ENCODE results near the gene NCDN.

Gene NCDN

DNA sequence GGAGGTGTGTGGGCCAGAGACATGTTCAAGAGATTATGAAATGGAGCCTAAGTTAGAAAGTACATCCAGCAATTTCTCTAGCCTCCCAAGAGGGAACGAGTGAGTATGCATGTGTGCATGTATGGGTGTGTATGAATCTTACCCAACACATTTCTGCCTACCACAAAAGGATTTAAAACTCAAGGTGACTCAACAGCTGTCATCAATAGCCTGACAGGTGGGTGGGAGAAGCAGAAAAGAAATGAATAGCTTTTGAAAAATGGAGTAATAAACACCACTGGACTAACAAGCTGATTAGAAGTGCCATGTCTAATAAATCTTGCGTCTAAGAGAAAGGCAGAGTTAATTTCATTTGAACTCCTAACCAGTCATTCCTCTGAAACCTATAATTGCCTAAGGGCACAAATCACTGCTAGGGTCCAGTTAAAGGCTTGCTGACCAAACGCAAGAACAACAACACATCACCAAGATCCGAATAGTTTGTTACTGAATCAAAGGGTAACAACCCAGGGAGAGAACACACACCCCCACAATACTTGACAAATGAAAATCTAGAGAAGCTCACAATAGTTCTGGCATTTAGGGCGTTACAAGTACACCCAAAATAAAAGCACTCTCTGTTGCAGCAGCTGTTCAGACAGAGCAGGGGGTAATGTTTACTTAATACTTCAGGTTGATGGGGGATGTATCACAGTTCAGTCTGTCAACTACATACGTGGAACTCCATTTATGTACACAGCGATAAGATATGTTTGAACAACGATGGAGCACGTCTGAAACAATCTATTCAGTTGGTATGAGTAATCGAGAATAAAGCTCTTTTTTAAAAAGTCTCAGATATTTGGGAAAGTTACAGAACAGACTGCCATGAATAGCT, 1.8 kb upstream of the NCDN start:
- DNase-seq = no peak

GRCh38 chr1:35556484-35557117, 998 bp upstream of the NCDN start:
- no peak for DNase-seq

DNA sequence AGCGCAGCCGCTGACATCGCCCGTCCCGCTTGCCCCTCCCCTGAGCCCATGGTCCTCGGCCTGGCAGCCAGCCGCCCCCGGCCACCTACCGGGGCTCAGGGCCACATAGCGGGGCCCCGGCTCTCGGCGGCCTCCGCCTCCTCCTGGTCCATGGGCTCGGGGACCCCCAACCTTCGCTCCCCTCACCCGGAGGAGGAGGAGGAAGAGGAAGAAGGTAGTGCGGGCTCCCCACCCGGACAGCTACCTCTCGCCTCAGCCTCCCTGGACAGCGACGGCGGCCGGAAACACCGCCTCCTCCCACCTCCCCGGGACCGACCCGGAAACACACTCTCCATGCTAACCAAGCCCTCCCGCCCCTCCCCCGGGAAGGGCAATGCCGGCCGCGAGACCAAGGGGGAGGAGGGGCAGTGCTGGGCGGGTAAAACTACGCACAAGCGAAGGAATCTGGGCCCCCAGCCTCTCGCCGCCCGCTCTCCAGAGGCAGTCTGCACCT, 435 bp upstream of the NCDN start, which contains the start of gene KIAA0319L:
TSS of gene KIAA0319L (minus strand) at position 286 of the 493 bp plus-strand sequence. CDS start 2,912 bp downstream, outside the sequence.
- no peak for DNase-seq

DNA sequence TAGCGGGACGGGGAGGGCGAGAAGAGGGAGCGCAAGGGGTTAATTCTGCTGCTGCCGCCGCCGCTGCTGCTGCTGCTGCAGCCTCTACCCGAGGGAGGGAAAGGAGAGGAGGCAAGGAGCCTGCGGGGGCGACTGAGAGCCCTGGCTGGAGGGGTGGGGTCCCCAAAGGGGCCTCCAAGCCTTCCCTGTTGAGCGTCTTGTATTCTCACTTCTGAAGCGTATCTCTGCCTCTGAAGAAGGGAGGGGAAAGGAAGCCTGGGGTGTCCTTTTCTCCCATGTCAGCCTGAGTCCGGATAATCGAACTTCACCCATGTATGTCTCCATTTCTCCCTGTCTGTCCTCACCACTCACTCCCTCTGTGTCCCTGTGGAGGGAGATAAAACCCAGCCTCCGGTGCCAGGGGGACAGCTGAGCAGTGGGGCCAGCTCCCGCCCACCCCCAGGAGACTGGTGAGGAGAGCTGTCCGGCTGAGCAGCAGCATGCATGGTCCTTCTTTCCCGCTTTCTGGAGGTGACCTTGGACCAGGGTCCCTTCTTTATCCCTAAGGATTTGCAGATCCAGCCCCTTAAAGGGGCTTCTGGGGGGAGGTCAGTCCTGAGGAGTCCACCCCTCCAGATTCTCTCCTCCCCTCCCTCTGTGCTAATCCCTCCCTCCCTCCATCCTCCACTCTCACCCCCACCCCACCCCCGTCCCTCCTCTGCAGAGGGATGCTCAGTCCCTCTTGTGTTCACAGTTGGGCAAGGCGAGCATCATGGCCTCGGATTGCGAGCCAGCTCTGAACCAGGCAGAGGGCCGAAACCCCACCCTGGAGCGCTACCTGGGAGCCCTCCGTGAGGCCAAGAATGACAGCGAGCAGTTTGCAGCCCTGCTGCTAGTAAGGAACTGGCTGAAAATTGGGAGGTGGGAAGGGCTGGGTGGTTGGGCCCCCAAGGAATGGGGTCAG, 1.0 kb downstream of the NCDN start:
- DNase-seq = no peak

- DNase-seq = no peak
These were observed 1.8 kb downstream of the NCDN start for GRCh38 chr1:35559317-35559944.

DNA sequence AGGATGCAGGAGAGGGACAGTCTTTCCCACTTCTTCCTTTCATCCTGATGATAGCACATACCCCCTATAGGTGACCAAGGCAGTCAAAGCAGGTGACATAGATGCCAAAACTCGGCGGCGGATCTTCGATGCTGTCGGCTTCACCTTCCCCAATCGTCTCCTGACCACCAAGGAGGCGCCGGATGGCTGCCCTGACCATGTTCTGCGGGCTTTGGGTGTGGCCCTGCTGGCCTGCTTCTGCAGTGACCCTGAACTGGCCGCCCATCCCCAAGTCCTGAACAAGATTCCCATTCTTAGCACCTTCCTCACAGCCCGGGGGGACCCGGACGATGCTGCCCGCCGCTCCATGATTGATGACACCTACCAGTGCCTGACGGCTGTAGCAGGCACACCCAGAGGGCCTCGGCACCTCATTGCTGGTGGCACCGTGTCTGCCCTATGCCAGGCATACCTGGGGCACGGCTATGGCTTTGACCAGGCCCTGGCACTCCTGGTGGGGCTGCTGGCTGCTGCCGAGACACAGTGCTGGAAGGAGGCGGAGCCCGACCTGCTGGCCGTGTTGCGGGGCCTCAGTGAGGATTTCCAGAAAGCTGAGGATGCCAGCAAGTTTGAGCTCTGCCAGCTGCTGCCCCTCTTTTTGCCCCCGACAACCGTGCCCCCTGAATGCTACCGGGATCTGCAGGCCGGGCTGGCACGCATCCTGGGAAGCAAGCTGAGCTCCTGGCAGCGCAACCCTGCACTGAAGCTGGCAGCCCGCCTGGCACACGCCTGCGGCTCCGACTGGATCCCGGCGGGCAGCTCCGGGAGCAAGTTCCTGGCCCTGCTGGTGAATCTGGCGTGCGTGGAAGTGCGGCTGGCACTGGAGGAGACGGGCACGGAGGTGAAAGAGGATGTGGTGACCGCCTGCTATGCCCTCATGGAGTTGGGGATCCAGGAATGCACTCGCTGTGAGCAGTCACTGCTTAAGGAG, 2.9 kb downstream of the NCDN start:
- DNase-seq = peak; percentile 56

GRCh38 chr1:35561297-35561971, 3.8 kb downstream of the NCDN start:
- DNase-seq = no peak

DNA sequence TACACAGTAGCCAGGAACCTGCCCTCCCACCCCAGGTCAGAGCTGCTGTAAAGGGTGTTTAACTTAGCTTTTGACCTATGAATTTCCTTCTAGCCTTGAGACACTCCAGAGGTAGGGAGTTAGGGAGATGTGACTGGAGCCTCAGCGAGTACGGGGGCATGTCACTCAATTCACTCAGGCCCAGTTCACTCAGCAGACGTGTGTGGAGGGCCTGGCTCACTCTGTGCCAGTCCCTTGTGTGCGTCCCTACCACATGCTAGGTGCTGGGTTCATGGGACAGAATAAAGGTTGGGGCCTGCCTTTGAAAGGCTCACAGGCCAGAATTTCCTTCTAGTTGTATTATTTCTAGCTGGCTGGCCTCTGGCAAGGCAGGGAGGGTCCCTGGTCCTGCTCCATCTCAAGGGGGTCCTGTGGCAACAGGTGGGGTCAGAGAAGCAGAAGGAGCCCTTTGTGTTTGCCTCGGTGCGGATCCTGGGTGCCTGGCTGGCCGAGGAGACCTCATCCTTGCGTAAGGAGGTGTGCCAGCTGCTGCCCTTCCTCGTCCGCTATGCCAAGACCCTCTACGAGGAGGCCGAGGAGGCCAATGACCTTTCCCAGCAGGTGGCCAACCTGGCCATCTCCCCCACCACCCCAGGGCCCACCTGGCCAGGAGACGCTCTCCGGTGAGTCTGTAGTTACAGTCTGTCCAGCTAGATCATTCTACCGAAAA, 4.5 kb downstream of the NCDN start:
- no peak for DNase-seq

GRCh38 chr1:35563166-35563565, 5.6 kb downstream of the NCDN start:
- DNase-seq = no peak

GRCh38 chr1:35564037-35564883, 6.7 kb downstream of the NCDN start:
- peak; percentile 15 for DNase-seq

DNA sequence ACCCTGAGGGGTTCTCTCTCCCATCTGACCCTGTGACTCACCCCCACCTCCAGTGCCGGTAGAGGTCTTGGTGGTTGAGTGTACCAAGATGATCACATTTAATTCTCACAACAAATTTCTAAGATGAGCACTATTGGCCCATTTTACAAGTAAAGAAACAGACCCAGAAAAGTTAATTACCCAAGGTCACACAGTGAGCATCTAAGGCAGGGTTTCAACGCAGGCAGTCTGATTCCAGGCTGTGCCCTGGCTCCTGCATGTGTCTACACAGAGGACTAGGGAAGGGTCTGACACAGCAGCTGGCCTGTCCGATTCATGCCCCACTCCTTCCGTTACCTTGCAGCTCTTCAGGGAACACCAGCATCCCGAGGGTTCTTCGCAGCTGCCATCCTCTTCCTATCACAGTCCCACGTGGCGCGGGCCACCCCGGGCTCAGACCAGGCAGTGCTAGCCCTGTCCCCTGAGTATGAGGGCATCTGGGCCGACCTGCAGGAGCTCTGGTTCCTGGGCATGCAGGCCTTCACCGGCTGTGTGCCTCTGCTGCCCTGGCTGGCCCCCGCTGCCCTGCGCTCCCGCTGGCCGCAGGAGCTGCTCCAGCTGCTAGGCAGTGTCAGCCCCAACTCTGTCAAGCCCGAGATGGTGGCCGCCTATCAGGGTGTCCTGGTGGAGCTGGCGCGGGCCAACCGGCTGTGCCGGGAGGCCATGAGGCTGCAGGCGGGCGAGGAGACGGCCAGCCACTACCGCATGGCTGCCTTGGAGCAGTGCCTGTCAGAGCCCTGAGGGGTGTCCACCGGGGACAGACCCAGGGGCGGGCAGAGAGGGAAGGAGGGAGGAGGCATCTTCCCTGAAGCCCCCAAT, 7.5 kb downstream of the NCDN start:
- DNase-seq = no peak

- no peak for DNase-seq
These were observed 8.1 kb downstream of the NCDN start for GRCh38 chr1:35565742-35566133.

DNA sequence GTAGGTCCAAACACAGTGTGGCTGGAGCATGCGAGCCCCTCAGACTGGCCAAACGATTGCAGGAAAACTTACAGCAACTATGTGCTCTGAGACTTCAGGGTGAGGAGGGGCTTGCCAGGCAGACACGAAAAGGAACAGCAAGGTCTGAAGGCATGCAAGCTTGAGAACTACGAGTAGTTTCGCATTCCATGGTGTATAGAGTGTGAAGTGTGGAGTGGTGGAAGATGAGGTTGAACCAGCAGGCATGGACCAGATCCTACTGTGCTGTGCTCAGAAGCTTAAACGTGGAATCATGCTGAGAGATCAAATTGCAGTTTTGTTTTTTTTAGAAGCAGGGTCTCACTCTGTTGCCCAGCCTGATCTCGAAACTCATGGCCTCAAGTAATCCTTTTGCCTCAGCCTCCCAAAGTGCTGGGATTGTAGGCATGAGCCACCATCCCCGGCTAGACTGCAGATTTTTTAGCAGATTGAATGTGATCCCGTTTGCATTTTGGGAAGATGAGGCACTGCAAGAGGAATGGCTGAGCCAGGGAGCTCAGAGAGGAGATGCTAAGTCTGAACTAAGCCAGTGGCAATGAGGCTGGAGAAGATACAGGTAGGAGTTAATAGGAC, 10.5 kb downstream of the NCDN start:
- DNase-seq = no peak

DNA sequence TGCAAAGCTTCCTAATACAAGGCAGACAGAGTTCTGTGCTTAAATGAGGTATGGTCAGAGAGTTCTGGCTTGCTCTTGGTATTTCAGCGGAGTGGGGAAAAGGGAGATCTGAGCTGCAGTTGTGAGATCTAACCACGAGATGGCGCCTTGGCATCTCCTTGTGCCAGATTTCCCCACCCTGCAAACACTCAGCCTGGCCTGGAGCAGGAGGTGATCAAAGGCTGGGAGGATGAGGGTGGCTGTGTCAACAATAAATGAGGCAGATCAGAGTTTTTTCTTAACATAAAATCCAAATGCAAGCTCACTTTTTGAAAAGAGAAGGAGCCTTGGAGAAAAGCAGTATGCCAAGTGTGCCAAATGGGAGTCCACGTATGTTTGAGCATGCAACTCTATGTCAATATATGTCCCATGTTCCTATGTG, 11.4 kb downstream of the NCDN start:
- peak; percentile 22 for DNase-seq

GRCh38 chr1:35569936-35570335, 12.3 kb downstream of the NCDN start:
- DNase-seq = no peak

GRCh38 chr1:35570589-35571137, 13.1 kb downstream of the NCDN start:
- DNase-seq = no peak

GRCh38 chr1:35571263-35571662, 13.7 kb downstream of the NCDN start:
- DNase-seq = no peak

Data from NCI-H446 treated with DMSO at 0.1 percent for 48 hours (cell line).